GM12878 (cell line): ENCODE measurements around the gene KCNQ1OT1. TPM values are rescaled to one million over a fixed set of nuclear protein-coding genes. Genes with fewer than 3 reads are reported as not detected.

Experiments
- ATAC-seq: fragments of 200-7000 bp; cut with Tn5 transposase; 3 replicates; pipeline ENCODE4 v1.9.1; 2020; ENCODE audit warnings: mild to moderate bottlenecking, moderate library complexity
- BruUV-seq: library from RNA; stranded (reverse); fragments of 400-500 nt; replicated peaks from 2 replicates; lab custom pipeline; 2021; lab: Mats Ljungman, UMichigan
- CTCF ChIA-PET: fragments of 300-600 bp; sonication (Branson Sonifier 250); formaldehyde crosslinking; extraction: SDS; loops from one replicate; lab custom pipeline; 2021; ENCODE audit warnings: inconsistent platforms; lab: Yijun Ruan, JAX
- POLR2A ChIA-PET: fragments of 350-600 bp; formaldehyde crosslinking; extraction: SDS; loops from one replicate; lab custom pipeline; 2021; ENCODE audit warnings: inconsistent platforms; lab: Charles Lee
- RAD21 ChIA-PET: fragments of 300-600 bp; sonication (Branson Sonifier 250); formaldehyde crosslinking; loops from one replicate; lab custom pipeline; 2023; ENCODE audit warnings: antibody characterized with exemption; ENCODE audit not compliant: unreplicated experiment; lab: Charles Lee
- SMC1A ChIA-PET: fragments of 300-600 bp; sonication (Branson Sonifier 250); formaldehyde crosslinking; loops from one replicate; lab custom pipeline; 2023; ENCODE audit not compliant: unreplicated experiment, uncharacterized antibody; lab: Charles Lee
- DNase-seq: peaks from one replicate; pipeline ENCODE4 v3.0.0-alpha.2; 2011; ENCODE audit warnings: low read depth, low spot score
- FAIRE-seq: peaks from 3 replicates; lab custom pipeline; 2011; peaks lifted over from hg19 to GRCh38; lab: Jason Lieb, UNC
- H2AFZ ChIP-seq: 2 replicates; pipeline ENCODE4 v1.6.0; 2011; ENCODE audit warnings: low read depth, low read length, control low read depth; ENCODE audit not compliant: control insufficient read depth
- H3K27ac ChIP-seq: 2 replicates; pipeline ENCODE4 v1.5.1; 2011; ENCODE audit warnings: control low read depth; ENCODE audit not compliant: control insufficient read depth, insufficient read depth
- H3K27me3 ChIP-seq, 2 experiments: replicated peaks in 1 of 2; 2 replicates each; pipeline versions ENCODE4 v1.6.0 to v1.6.1; 2011; ENCODE audit warnings: low read length in 1 of 2; ENCODE audit not compliant: control insufficient read depth in 2 of 2, insufficient read depth in 2 of 2
- H3K36me3 ChIP-seq, 2 experiments: 2 replicates each; pipeline ENCODE4 v1.5.1; 2011; ENCODE audit warnings: low read length in 1 of 2; ENCODE audit not compliant: control insufficient read depth in 2 of 2, insufficient read depth in 2 of 2
- H3K4me1 ChIP-seq: 2 replicates; pipeline ENCODE4 v1.6.1; 2011; ENCODE audit warnings: mild to moderate bottlenecking, low read length, moderate library complexity, mixed read lengths; ENCODE audit not compliant: control insufficient read depth, insufficient read depth
- H3K4me2 ChIP-seq: 2 replicates; pipeline ENCODE4 v1.6.0; 2011; ENCODE audit warnings: control low read depth; ENCODE audit not compliant: control insufficient read depth, insufficient read depth
- H3K4me3 ChIP-seq: fragments of 200-600 bp; sonication (generic); 2 replicates; pipeline ENCODE4 v1.5.1; 2016
- H3K79me2 ChIP-seq: 2 replicates; pipeline ENCODE4 v1.6.0; 2011; ENCODE audit warnings: low read length; ENCODE audit not compliant: control insufficient read depth, insufficient read depth
- H3K9ac ChIP-seq: 2 replicates; pipeline ENCODE4 v1.8.0; 2011; ENCODE audit warnings: low read length, control low read depth, mixed read lengths; ENCODE audit not compliant: control insufficient read depth, insufficient read depth
- H3K9me3 ChIP-seq: replicated peaks from 3 replicates; pipeline ENCODE4 v1.5.1; 2011; ENCODE audit warnings: mild to moderate bottlenecking, low read length; ENCODE audit not compliant: control insufficient read depth, insufficient read depth
- H4K20me1 ChIP-seq: 2 replicates; pipeline ENCODE4 v1.6.0; 2011; ENCODE audit not compliant: control insufficient read depth, insufficient read depth
- CBFB ChIP-seq: IDR thresholded peaks from 2 replicates; pipeline ENCODE4 v1.6.1; 2016; ENCODE audit warnings: antibody characterized with exemption, low read depth
- CBX3 ChIP-seq: fragments of 200-600 bp; sonication (generic); IDR thresholded peaks from 2 replicates; pipeline ENCODE4 v1.6.1; 2016; ENCODE audit warnings: low read depth, borderline replicate concordance
- CHD1 ChIP-seq: IDR thresholded peaks from 2 replicates; pipeline ENCODE4 v1.6.1; 2012; ENCODE audit warnings: low read depth, low read length, improper control_type of control experiment
- ESRRA ChIP-seq: IDR thresholded peaks from 2 replicates; pipeline ENCODE4 v1.6.1; 2012; ENCODE audit warnings: mild to moderate bottlenecking, low read length, improper control_type of control experiment
- MTA2 ChIP-seq: fragments of 450-650 bp; IDR thresholded peaks from 2 replicates; pipeline ENCODE4 v1.6.1; 2016; ENCODE audit warnings: low read depth, mild to moderate bottlenecking, moderate library complexity
- PAX5 ChIP-seq: IDR thresholded peaks from 2 replicates; pipeline ENCODE4 v1.6.1; 2011; ENCODE audit warnings: low read depth, low read length, borderline replicate concordance
- POLR2A ChIP-seq: IDR thresholded peaks from 2 replicates; pipeline ENCODE4 v1.6.1; 2011; ENCODE audit warnings: low read depth, mild to moderate bottlenecking, low read length
- RAD21 ChIP-seq: IDR thresholded peaks from 2 replicates; pipeline ENCODE4 v1.6.1; 2011; ENCODE audit warnings: mild to moderate bottlenecking, low read depth, low read length, moderate library complexity; ENCODE audit not compliant: insufficient read depth
- RB1 ChIP-seq: fragments of 450-650 bp; formaldehyde crosslinking; IDR thresholded peaks from 2 replicates; pipeline ENCODE4 v1.6.1; 2017; ENCODE audit warnings: mild to moderate bottlenecking, borderline replicate concordance
- RFX5 ChIP-seq: IDR thresholded peaks from 2 replicates; pipeline ENCODE4 v1.6.1; 2011; ENCODE audit warnings: low read depth, low read length, improper control_type of control experiment
- SMAD5 ChIP-seq: IDR thresholded peaks from 2 replicates; pipeline ENCODE4 v1.6.1; 2016; ENCODE audit warnings: antibody characterized with exemption, low read depth
- SREBF1 ChIP-seq: IDR thresholded peaks from 2 replicates; pipeline ENCODE4 v1.6.1; 2012; ENCODE audit warnings: mild to moderate bottlenecking, low read length
- SRF ChIP-seq, 2 experiments: IDR thresholded peaks; 2 replicates each; pipeline ENCODE4 v1.6.1; 2011; ENCODE audit warnings: low read depth in 2 of 2, low read length in 2 of 2, mild to moderate bottlenecking in 1 of 2, moderate library complexity in 1 of 2
- STAT1 ChIP-seq: fragments of 450-650 bp; conservative IDR thresholded peaks from 2 replicates; pipeline ENCODE4 v1.6.1; 2014; ENCODE audit warnings: antibody characterized with exemption, mild to moderate bottlenecking
- YBX1 ChIP-seq: fragments of 450-650 bp; IDR thresholded peaks from 2 replicates; pipeline ENCODE4 v1.6.1; 2016; ENCODE audit warnings: antibody characterized with exemption
- WGBS: methylation state at CpG from one replicate; pipeline ENCODE4 v1.1.6; 2016; ENCODE audit warnings: low lambda C conversion rate; ENCODE audit not compliant: insufficient replicate concordance, insufficient coverage; ENCODE audit errors: missing lambda C conversion rate; 5-methylcytosine and 5-hydroxymethylcytosine counted together
- in situ Hi-C: fragments of 300-500 bp; cut with MboI; formaldehyde crosslinking; loops from 9 replicates; pipeline ENCODE4 v1.14.3; 2018; ENCODE audit warnings: mixed read lengths
- intact Hi-C: fragments of 100-400 bp; cut with micrococcal nuclease; formaldehyde crosslinking; loops from one replicate; pipeline ENCODE4 v1.14.2; 2022; ENCODE audit not compliant: unreplicated experiment
- polyA plus RNA-seq, 11 experiments: library from polyadenylated mRNA; depleted of rRNA in 4 of 11; unstranded in 6 of 11; stranded (reverse) in 5 of 11; fragments of >200 nt; fragmentation: Nextera tagmentation in 4 of 11; fragmentation: Illumina TruSeq in 1 of 11; extraction: Ambion mirVana in 4 of 11; extraction: Trizol in 1 of 11; gene quantifications; 1 replicate in 1 of 11; 2 replicates in 10 of 11; pipeline versions ENCODE4 v1.2.1 to v1.2.3, GENCODE V29; 2011 to 2016; ENCODE audit warnings: inconsistent platforms in 2 of 11, missing spikeins in 2 of 11, low read depth in 1 of 11
- total RNA-seq, 4 experiments: library from RNA; depleted of rRNA in 3 of 4; stranded (reverse); fragments of >200 nt in 3 of 4; fragmentation: Illumina TruSeq in 1 of 4; extraction: Trizol in 1 of 4; gene quantifications; 2 replicates each; pipeline versions ENCODE4 v1.2.1 to v1.2.3, GENCODE V29; 2013 to 2021
- TF ChIP-seq, protein P1 (sequence below): IDR thresholded peaks from 2 replicates; pipeline ENCODE4 v1.6.1; 2012; ENCODE audit warnings: mild to moderate bottlenecking, low read depth, low read length
- TF ChIP-seq, protein P2 (sequence below): IDR thresholded peaks from 2 replicates; pipeline ENCODE4 v1.6.1; 2011; ENCODE audit warnings: low read depth, mild to moderate bottlenecking, low read length, moderate library complexity, borderline replicate concordance; ENCODE audit errors: extremely low read depth
- TF ChIP-seq, protein P3 (sequence below): fragments of 450-650 bp; IDR thresholded peaks from 2 replicates; pipeline ENCODE4 v1.6.1; 2016; ENCODE audit warnings: mild to moderate bottlenecking

KCNQ1OT1 gene
- total and polyA plus RNA-seq, 10 of the 15 experiments (the other 5 are each of a cell fraction or from before 2014, with no cell fraction given) = 0.02 to 1.6 (median 0.41) TPM

DNA sequence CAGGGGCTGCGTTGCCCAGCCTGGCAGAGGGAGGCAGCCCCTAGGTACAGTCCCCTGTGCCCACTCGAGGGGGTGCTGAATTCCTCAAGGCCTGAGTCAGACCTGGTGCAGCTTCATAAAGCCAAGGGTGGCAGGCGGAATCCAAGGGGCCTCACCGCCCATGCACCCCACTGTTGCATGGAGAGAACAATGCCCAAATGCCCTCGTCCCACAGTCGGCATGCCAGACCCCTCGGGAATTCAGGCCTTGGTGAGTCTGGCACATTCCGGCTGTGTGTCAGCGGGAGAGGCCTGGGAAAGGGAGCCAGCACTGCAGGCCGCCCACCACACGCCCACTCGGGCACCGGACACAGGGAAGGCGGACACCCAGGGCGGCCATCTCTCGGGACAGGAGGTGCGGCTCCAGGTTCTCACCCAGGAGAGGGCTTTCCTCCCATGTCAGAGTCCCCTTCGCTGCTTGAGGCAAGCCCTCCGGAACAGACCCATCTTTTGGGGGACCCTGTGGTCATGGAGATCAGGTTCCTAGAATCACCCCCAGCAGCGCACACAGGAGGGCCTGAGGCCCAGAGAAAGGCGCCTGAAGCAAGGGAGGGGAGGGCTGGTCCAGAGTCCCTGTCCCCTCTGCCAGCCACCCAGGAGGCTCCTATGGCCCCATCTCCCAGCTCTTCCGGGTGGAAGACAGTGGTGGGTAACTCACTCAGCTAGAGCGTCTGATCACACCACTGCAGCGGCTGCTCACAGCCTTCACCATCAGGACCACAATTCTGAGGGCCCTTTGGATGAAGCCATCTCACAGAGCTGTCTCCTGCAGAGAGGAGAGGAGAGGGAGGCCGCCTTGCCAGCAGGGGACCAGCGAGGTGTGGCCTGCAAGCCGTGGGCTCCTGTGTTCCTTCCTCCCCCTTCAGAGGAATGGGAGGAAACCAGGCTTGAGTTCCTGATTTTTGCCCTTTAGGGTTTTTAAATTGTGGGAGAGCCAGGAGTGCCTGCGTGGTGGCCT is 31.6 kb upstream of the KCNQ1OT1 start:
- BruUV-seq = no TSS peak
- H3K27ac ChIP-seq = no peak overlapping the region
- H3K79me2 ChIP-seq = no peaks in the 10 kb centered on the region
- no peaks in the 10 kb centered on the region for H4K20me1 ChIP-seq
- TF ChIP-seq RFX5 (no peak), SREBF1 (no peak), MTA2 (no peak), ESRRA (no peak), STAT1 (no peak), YBX1 (no peak), CHD1 (no peak), RB1 (no peak), SRF (IDR thresholded peaks at IDR 0.05; ENCODE audit: low read depth in 2 of 2, low read length in 2 of 2) (no peak), POLR2A (no peak), CBFB (no peak), RAD21 (no peak), CBX3 (no peak), PAX5 (no peak), SMAD5 (no peak)
- TF ChIP-seq, protein P1, sequence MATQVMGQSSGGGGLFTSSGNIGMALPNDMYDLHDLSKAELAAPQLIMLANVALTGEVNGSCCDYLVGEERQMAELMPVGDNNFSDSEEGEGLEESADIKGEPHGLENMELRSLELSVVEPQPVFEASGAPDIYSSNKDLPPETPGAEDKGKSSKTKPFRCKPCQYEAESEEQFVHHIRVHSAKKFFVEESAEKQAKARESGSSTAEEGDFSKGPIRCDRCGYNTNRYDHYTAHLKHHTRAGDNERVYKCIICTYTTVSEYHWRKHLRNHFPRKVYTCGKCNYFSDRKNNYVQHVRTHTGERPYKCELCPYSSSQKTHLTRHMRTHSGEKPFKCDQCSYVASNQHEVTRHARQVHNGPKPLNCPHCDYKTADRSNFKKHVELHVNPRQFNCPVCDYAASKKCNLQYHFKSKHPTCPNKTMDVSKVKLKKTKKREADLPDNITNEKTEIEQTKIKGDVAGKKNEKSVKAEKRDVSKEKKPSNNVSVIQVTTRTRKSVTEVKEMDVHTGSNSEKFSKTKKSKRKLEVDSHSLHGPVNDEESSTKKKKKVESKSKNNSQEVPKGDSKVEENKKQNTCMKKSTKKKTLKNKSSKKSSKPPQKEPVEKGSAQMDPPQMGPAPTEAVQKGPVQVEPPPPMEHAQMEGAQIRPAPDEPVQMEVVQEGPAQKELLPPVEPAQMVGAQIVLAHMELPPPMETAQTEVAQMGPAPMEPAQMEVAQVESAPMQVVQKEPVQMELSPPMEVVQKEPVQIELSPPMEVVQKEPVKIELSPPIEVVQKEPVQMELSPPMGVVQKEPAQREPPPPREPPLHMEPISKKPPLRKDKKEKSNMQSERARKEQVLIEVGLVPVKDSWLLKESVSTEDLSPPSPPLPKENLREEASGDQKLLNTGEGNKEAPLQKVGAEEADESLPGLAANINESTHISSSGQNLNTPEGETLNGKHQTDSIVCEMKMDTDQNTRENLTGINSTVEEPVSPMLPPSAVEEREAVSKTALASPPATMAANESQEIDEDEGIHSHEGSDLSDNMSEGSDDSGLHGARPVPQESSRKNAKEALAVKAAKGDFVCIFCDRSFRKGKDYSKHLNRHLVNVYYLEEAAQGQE = no peak
- TF ChIP-seq, protein P2, sequence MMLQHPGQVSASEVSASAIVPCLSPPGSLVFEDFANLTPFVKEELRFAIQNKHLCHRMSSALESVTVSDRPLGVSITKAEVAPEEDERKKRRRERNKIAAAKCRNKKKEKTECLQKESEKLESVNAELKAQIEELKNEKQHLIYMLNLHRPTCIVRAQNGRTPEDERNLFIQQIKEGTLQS = no peak
- TF ChIP-seq, protein P3, sequence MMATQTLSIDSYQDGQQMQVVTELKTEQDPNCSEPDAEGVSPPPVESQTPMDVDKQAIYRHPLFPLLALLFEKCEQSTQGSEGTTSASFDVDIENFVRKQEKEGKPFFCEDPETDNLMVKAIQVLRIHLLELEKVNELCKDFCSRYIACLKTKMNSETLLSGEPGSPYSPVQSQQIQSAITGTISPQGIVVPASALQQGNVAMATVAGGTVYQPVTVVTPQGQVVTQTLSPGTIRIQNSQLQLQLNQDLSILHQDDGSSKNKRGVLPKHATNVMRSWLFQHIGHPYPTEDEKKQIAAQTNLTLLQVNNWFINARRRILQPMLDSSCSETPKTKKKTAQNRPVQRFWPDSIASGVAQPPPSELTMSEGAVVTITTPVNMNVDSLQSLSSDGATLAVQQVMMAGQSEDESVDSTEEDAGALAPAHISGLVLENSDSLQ = no peak
- no peak for ATAC-seq
- WGBS = 43% methylated on average over 28 of the region's 28 CpGs
- SMC1A ChIA-PET = no interaction called here
- intact Hi-C loops (no loop called here), in situ Hi-C loops (no loop called here)
- CTCF ChIA-PET = no interaction called here
- no peaks in the 10 kb centered on the region for H3K36me3 ChIP-seq
- RAD21 ChIA-PET = no interaction called here
- POLR2A ChIA-PET = no interaction called here
- no peak for FAIRE-seq
- no peaks in the 10 kb centered on the region for H3K4me1 ChIP-seq
- H3K9me3 ChIP-seq = no peaks in the 10 kb centered on the region
- no peak for DNase-seq
- H3K9ac ChIP-seq = no peak overlapping the region
- no peaks in the 10 kb centered on the region; a peak in 1 of 4 replicates for H3K27me3 ChIP-seq
- H3K4me3 ChIP-seq = no peak overlapping the region
- no peak overlapping the region for H2AFZ ChIP-seq
- H3K4me2 ChIP-seq = no peak overlapping the region
